Measurements from ENCODE around the gene DFFB. TPM values are rescaled to one million over a fixed set of nuclear protein-coding genes. Genes with fewer than 3 reads are reported as not detected.

DFFB gene
- total and polyA plus RNA-seq, 9 of the 15 experiments (the other 6 are each of a cell fraction or from before 2014, with no cell fraction given): 2.3 to 15.8 (median 11.5) TPM

GRCh38 chr1:3900150-3900968 is 43.1 kb downstream of the DFFB start, which contains the start of gene C1orf174 (continued):
- TF ChIP-seq, protein P1, sequence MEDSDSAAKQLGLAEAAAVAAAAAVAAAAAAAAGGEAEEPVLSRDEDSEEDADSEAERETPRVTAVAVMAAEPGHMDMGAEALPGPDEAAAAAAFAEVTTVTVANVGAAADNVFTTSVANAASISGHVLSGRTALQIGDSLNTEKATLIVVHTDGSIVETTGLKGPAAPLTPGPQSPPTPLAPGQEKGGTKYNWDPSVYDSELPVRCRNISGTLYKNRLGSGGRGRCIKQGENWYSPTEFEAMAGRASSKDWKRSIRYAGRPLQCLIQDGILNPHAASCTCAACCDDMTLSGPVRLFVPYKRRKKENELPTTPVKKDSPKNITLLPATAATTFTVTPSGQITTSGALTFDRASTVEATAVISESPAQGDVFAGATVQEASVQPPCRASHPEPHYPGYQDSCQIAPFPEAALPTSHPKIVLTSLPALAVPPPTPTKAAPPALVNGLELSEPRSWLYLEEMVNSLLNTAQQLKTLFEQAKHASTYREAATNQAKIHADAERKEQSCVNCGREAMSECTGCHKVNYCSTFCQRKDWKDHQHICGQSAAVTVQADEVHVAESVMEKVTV (CRISPR knock-in tag; IDR thresholded peaks at IDR 0.05): no peak
- peak; percentile 85; the same call in 1 of the 2 replicates for TF ChIP-seq FOXP1 (CRISPR knock-in tag; IDR thresholded peaks at IDR 0.05)
- TF ChIP-seq ZEB2 (IDR thresholded peaks at IDR 0.05): no peak
- TF ChIP-seq CAMTA2 (CRISPR knock-in tag; conservative IDR thresholded peaks at IDR 0.05): no peak
- no peak for TF ChIP-seq COPS2 (conservative IDR thresholded peaks at IDR 0.05)
- no peak for TF ChIP-seq ZNF324 (CRISPR knock-in tag; IDR thresholded peaks at IDR 0.05)
- no peak for TF ChIP-seq RHOXF2B (CRISPR knock-in tag; conservative IDR thresholded peaks at IDR 0.05)
- TF ChIP-seq, protein P2, sequence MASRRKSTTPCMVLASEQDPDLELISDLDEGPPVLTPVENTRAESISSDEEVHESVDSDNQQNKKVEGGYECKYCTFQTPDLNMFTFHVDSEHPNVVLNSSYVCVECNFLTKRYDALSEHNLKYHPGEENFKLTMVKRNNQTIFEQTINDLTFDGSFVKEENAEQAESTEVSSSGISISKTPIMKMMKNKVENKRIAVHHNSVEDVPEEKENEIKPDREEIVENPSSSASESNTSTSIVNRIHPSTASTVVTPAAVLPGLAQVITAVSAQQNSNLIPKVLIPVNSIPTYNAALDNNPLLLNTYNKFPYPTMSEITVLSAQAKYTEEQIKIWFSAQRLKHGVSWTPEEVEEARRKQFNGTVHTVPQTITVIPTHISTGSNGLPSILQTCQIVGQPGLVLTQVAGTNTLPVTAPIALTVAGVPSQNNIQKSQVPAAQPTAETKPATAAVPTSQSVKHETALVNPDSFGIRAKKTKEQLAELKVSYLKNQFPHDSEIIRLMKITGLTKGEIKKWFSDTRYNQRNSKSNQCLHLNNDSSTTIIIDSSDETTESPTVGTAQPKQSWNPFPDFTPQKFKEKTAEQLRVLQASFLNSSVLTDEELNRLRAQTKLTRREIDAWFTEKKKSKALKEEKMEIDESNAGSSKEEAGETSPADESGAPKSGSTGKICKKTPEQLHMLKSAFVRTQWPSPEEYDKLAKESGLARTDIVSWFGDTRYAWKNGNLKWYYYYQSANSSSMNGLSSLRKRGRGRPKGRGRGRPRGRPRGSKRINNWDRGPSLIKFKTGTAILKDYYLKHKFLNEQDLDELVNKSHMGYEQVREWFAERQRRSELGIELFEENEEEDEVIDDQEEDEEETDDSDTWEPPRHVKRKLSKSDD (conservative IDR thresholded peaks at IDR 0.05; ENCODE audit: low read length): peak; percentile 98
- no peak for TF ChIP-seq MLLT1 (IDR thresholded peaks at IDR 0.05)
- TF ChIP-seq MBD2 (IDR thresholded peaks at IDR 0.05; ENCODE audit: borderline replicate concordance, low read depth): peak; percentile 97
- no peak for TF ChIP-seq TSC22D4 (tag; IDR thresholded peaks at IDR 0.05)
- TF ChIP-seq ZNF217 (CRISPR knock-in tag; IDR thresholded peaks at IDR 0.05): no peak
- no peak for TF ChIP-seq SAFB2 (IDR thresholded peaks at IDR 0.05; ENCODE audit: borderline replicate concordance, low read depth, low read length, severe bottlenecking)
- TF ChIP-seq, protein P3, sequence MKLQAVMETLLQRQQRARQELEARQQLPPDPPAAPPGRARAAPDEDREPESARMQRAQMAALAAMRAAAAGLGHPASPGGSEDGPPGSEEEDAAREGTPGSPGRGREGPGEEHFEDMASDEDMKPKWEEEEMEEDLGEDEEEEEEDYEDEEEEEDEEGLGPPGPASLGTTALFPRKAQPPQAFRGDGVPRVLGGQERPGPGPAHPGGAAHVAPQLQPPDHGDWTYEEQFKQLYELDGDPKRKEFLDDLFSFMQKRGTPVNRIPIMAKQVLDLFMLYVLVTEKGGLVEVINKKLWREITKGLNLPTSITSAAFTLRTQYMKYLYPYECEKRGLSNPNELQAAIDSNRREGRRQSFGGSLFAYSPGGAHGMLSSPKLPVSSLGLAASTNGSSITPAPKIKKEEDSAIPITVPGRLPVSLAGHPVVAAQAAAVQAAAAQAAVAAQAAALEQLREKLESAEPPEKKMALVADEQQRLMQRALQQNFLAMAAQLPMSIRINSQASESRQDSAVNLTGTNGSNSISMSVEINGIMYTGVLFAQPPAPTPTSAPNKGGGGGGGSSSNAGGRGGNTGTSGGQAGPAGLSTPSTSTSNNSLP (IDR thresholded peaks at IDR 0.05; ENCODE audit: borderline replicate concordance, low read depth, low read length): no peak
- TF ChIP-seq PYGO2 (tag; IDR thresholded peaks at IDR 0.05): peak; percentile 59; the same call in 1 of the 2 replicates
- no peak for TF ChIP-seq CHCHD3 (CRISPR knock-in tag; IDR thresholded peaks at IDR 0.05)
- no peak for TF ChIP-seq STAG1 (CRISPR knock-in tag; IDR thresholded peaks at IDR 0.05; ENCODE audit: borderline replicate concordance)
- no peak for TF ChIP-seq ZNF12 (CRISPR knock-in tag; IDR thresholded peaks at IDR 0.05)
- peak; percentile 84 for TF ChIP-seq GABPA (tag; conservative IDR thresholded peaks at IDR 0.05; ENCODE audit: low read depth)
- peak; percentile 86 for TF ChIP-seq EHMT2 (IDR thresholded peaks at IDR 0.05)

All from K562 (cell line).